HUES64 (cell line): ENCODE measurements around the gene ZC2HC1B. TPM values are rescaled to one million over a fixed set of nuclear protein-coding genes. Genes with fewer than 3 reads are reported as not detected.

Experiments
- H3K27ac ChIP-seq: 2 replicates; pipeline ENCODE4 v1.7.0; 2013; ENCODE audit warnings: low read depth, low read length, inconsistent platforms
- H3K27me3 ChIP-seq: 2 replicates; pipeline ENCODE4 v1.6.1; 2013; ENCODE audit warnings: mild to moderate bottlenecking, low read length; ENCODE audit not compliant: insufficient read depth
- H3K36me3 ChIP-seq: 2 replicates; pipeline ENCODE4 v1.6.1; 2013; ENCODE audit warnings: mild to moderate bottlenecking, low read length; ENCODE audit not compliant: insufficient read depth
- H3K4me1 ChIP-seq: 2 replicates; pipeline ENCODE4 v1.6.1; 2013; ENCODE audit warnings: mild to moderate bottlenecking, low read length, moderate library complexity; ENCODE audit not compliant: insufficient read depth
- H3K4me3 ChIP-seq: 2 replicates; pipeline ENCODE4 v1.5.1; 2013; ENCODE audit warnings: mild to moderate bottlenecking, low read length, moderate library complexity
- H3K9ac ChIP-seq: 2 replicates; pipeline ENCODE4 v1.6.1; 2013; ENCODE audit warnings: mild to moderate bottlenecking, low read depth, low read length
- H3K9me3 ChIP-seq: 2 replicates; pipeline ENCODE4 v1.6.1; 2013; ENCODE audit warnings: low read depth, low read length; ENCODE audit not compliant: insufficient read depth
- WGBS: fragments of 150-250, 120-280 bp; methylation state at CpG from one replicate; pipeline ENCODE4 v1.1.7; 2013; ENCODE audit warnings: missing lambda C conversion rate; 5-methylcytosine and 5-hydroxymethylcytosine counted together
- polyA plus RNA-seq, 2 experiments: library from polyadenylated mRNA; stranded (reverse); fragments of 50-300 nt; gene quantifications; one replicate each; pipeline ENCODE4 v1.2.3, GENCODE V29; 2013

The ZC2HC1B gene
- polyA plus RNA-seq (2013, experiment 1 of 2) = not detected
- polyA plus RNA-seq (2013, experiment 2 of 2) = not detected

- H3K4me1 ChIP-seq = 0 out of 2 replicates have a peak, but pooled peaks cover 3% of the 10 kb centered on the region
- H3K27ac ChIP-seq = no peak within 1 kb of the TSS
- H3K4me3 ChIP-seq = no peak within 1 kb of the TSS
- 100% methylated on average over 1 of the region's 1 CpG for WGBS
- peaks cover 63% of the 10 kb centered on the region for H3K36me3 ChIP-seq
- no peaks in the 10 kb centered on the region for H3K9me3 ChIP-seq
- H3K27me3 ChIP-seq = no peaks in the 10 kb centered on the region
- H3K9ac ChIP-seq = no peak within 1 kb of the TSS
Observed at GRCh38 chr6:143864234-143864633, at the start of gene ZC2HC1B. Gene ZC2HC1B, plus strand, starts transcription at chr6:143864474. Its CDS starts 66 bp downstream, at chr6:143864540.

- H3K36me3 ChIP-seq = peaks cover 28% of the 10 kb centered on the region
- no peaks in the 10 kb centered on the region for H3K9me3 ChIP-seq
- H3K27ac ChIP-seq = no peak overlapping the region
- H3K4me1 ChIP-seq = peaks cover 2% of the 10 kb centered on the region
- no peak overlapping the region for H3K9ac ChIP-seq
- no peaks in the 10 kb centered on the region for H3K27me3 ChIP-seq
- no peak overlapping the region for H3K4me3 ChIP-seq
Observed at GRCh38 chr6:143817621-143818020, 46.7 kb upstream of the ZC2HC1B start.

- H3K27ac ChIP-seq = no peak overlapping the region
- no peaks in the 10 kb centered on the region for H3K27me3 ChIP-seq
- 98% methylated on average over 6 of the region's 6 CpGs for WGBS
- H3K4me1 ChIP-seq = peaks cover 6% of the 10 kb centered on the region
- H3K36me3 ChIP-seq = peaks cover 37% of the 10 kb centered on the region
- no peak overlapping the region for H3K9ac ChIP-seq
- H3K9me3 ChIP-seq = no peaks in the 10 kb centered on the region
- no peak overlapping the region for H3K4me3 ChIP-seq
Observed at GRCh38 chr6:143821359-143821758, 42.9 kb upstream of the ZC2HC1B start.

- Histone ChIP-seq H3K36me3 (peaks cover 37% of the 10 kb centered on the region), H3K27ac (no peak overlapping the region), H3K9me3 (no peaks in the 10 kb centered on the region), H3K27me3 (no peaks in the 10 kb centered on the region), H3K4me3 (no peak overlapping the region), H3K9ac (no peak overlapping the region), H3K4me1 (peaks cover 6% of the 10 kb centered on the region)
- 77% methylated on average over 3 of the region's 3 CpGs for WGBS
Observed at GRCh38 chr6:143822584-143823024, 41.7 kb upstream of the ZC2HC1B start.

GRCh38 chr6:143823548-143823947 lies 40.7 kb upstream of the ZC2HC1B start:
- Histone ChIP-seq H3K9ac (no peak overlapping the region), H3K27ac (no peak overlapping the region), H3K36me3 (peaks cover 34% of the 10 kb centered on the region), H3K27me3 (no peaks in the 10 kb centered on the region), H3K9me3 (no peaks in the 10 kb centered on the region), H3K4me3 (no peak overlapping the region), H3K4me1 (peaks cover 6% of the 10 kb centered on the region)
- WGBS = 94% methylated on average over 6 of the region's 6 CpGs

- H3K27me3 ChIP-seq = no peaks in the 10 kb centered on the region
- no peak overlapping the region for H3K27ac ChIP-seq
- H3K36me3 ChIP-seq = peaks cover 24% of the 10 kb centered on the region
- no peaks in the 10 kb centered on the region for H3K9me3 ChIP-seq
- H3K4me1 ChIP-seq = no peaks in the 10 kb centered on the region
- H3K4me3 ChIP-seq = no peak overlapping the region
- no peak overlapping the region for H3K9ac ChIP-seq
Observed at GRCh38 chr6:143828572-143828971, 35.7 kb upstream of the ZC2HC1B start.

- WGBS = 88% methylated on average over 2 of the region's 2 CpGs
- Histone ChIP-seq H3K4me3 (no peak overlapping the region), H3K9ac (no peak overlapping the region), H3K4me1 (no peaks in the 10 kb centered on the region), H3K9me3 (no peaks in the 10 kb centered on the region), H3K27ac (no peak overlapping the region), H3K36me3 (no peaks in the 10 kb centered on the region), H3K27me3 (no peaks in the 10 kb centered on the region)
Observed at GRCh38 chr6:143836150-143836549, 28.1 kb upstream of the ZC2HC1B start.

- no peak overlapping the region for H3K4me3 ChIP-seq
- H3K4me1 ChIP-seq = peaks cover 5% of the 10 kb centered on the region; the same call in 1 of the 2 replicates
- H3K27ac ChIP-seq = no peak overlapping the region
- no peaks in the 10 kb centered on the region for H3K27me3 ChIP-seq
- 93% methylated on average over 4 of the region's 5 CpGs for WGBS
- no peaks in the 10 kb centered on the region for H3K36me3 ChIP-seq
- H3K9ac ChIP-seq = no peak overlapping the region
- no peaks in the 10 kb centered on the region for H3K9me3 ChIP-seq
Observed at GRCh38 chr6:143838395-143838794, 25.9 kb upstream of the ZC2HC1B start.

- Histone ChIP-seq H3K4me1 (peaks cover 5% of the 10 kb centered on the region; the same call in 1 of the 2 replicates), H3K9ac (no peak overlapping the region), H3K27ac (no peak overlapping the region), H3K9me3 (no peaks in the 10 kb centered on the region), H3K27me3 (no peaks in the 10 kb centered on the region), H3K4me3 (no peak overlapping the region), H3K36me3 (no peaks in the 10 kb centered on the region)
- WGBS = 93% methylated on average over 4 of the region's 4 CpGs
Observed at GRCh38 chr6:143839196-143839595, 25.1 kb upstream of the ZC2HC1B start.

GRCh38 chr6:143840595-143841265 lies 23.5 kb upstream of the ZC2HC1B start:
- no peaks in the 10 kb centered on the region for H3K27me3 ChIP-seq
- H3K27ac ChIP-seq = no peak overlapping the region
- WGBS = 93% methylated on average over 6 of the region's 6 CpGs
- no peak overlapping the region for H3K9ac ChIP-seq
- no peaks in the 10 kb centered on the region for H3K9me3 ChIP-seq
- H3K4me1 ChIP-seq = peaks cover 5% of the 10 kb centered on the region; the same call in 1 of the 2 replicates
- H3K36me3 ChIP-seq = peaks cover 14% of the 10 kb centered on the region
- no peak overlapping the region for H3K4me3 ChIP-seq

- peaks cover 5% of the 10 kb centered on the region; the same call in 1 of the 2 replicates for H3K4me1 ChIP-seq
- H3K9me3 ChIP-seq = no peaks in the 10 kb centered on the region
- peak overlapping the region; percentile 94 for H3K9ac ChIP-seq
- H3K27ac ChIP-seq = peak overlapping the region; percentile 91
- 62% methylated on average over 7 of the region's 7 CpGs for WGBS
- H3K27me3 ChIP-seq = no peaks in the 10 kb centered on the region
- H3K36me3 ChIP-seq = peaks cover 32% of the 10 kb centered on the region
- peak overlapping the region; percentile 93 for H3K4me3 ChIP-seq
Observed at GRCh38 chr6:143842461-143842901, 21.8 kb upstream of the ZC2HC1B start.
